GM19193 (cell line): ENCODE results near the gene CCR6.

Experiments used
- POLR2A ChIP-seq: IDR thresholded peaks from 4 replicates; pipeline ENCODE4 v1.6.1; 2011; ENCODE audit not compliant: insufficient read depth, insufficient read length; ENCODE audit errors: extremely low read depth

CCR6 gene

DNA sequence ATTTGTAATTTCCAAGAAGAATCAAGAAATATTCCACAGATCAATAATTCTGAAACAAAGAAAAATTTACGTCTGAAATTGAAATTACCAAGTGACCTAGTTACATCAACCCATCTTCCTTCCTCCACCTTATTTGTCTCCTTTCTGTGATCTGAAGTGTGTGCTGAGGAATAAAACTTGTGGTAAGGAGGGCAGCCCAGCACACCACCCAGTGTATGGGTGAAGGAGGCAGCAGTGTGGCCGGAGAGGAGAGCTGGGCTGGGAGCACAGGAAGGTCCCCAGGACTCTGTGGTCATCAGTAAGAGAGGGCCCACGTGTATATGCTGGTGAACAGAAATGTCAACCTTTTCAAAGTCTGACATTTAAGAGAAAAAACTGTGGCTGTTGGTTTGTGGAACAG is 11.3 kb upstream of the CCR6 start:
- no peak for TF ChIP-seq POLR2A

DNA sequence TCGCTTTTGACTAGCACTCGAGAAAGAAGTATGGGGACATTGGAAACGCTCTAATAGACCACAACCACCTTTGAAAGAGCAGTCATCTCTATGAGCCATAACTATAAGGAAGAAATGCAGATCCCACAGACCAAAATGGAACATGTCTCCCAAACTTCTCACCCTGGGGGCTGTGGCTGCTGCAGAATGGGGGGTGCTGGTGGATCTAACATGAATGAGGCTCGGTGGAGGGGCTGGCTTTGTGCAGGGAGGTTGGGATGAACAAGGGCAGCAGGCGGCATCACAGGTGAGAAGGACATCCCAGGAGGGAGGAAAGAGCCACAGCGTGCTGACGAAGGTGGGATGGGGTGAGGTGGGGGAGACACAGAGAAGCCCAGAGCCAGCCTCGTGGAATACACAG is 10.5 kb upstream of the CCR6 start:
- TF ChIP-seq POLR2A, result no peak

DNA sequence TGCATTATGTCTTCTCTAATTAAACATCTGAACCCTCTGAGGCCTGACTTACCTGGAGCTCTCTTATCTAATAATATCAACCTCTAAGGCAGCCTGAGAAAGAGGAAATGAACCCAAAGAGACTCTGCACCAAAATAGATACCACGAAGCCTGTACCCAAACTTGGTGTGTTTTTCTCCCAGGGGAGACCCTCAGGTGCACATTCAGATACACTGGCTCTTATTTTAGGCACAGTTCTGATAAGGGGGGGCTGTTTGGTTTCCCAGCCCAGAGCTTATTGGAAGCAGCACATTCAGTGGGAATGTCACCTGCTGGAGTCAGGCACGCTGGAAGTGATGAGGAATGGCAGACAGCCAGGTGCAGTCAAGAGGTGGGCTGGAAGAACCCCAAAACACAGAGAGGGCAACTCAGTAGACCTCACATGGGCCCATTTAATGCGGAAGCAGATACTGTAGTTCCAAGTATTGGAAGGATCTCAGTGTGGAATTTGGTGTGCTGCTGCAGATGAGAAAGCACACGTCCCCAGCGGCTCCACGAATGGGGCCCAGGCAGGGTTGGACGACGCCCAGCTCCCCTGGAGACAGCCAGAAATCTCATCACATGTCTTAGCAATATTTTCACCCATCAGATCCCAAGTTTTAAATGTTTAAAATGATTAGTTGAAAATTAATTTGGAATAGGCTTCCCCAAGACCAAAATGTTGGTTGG is 9.7 kb upstream of the CCR6 start:
- TF ChIP-seq POLR2A, result no peak

DNA sequence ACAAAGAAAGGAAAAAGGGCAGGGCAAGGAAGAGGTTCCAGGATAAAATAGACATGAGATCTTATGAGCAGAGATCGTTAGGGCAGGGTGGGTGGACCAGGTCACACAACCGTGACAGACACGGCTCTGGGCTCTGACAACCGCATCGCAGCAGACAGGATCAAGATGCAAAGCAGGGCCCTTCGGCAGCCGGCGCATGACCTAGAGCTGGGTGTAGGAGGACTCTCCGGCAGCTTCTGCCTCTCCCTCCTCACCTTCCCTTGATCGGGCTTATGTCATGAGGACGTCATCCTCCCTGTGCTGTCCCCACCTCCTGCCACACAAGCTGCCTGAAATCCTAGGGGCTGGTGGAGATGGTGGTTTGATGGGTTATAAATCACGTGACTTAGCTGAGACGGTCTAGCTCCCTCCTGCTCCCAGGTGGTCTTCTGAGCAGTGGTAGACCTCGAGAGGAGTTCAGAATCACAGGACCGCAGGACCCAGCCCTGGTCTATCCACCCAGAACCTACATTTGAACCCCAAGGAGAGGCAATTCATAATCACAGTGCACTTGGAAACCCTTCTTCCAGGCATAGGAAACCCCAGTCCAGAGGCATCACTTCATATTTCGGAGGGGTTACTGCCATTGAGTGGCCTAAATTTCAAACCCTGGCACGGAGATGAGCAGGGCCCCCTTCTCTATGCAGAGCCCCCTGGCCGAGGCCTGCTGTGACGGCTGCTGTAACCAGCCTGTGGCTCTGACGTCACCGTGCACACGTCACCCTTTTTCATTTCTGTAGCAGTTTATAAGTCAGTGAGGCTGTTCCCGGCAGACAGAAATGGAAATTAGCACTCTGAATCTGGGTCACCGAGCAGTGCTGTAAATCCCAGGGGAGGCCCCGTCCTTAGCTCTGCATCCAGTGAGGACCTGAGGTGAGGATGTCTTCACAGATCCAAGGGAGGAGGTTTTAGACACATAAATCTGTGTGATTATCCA is 8.7 kb upstream of the CCR6 start:
- peak; percentile 70 for TF ChIP-seq POLR2A

DNA sequence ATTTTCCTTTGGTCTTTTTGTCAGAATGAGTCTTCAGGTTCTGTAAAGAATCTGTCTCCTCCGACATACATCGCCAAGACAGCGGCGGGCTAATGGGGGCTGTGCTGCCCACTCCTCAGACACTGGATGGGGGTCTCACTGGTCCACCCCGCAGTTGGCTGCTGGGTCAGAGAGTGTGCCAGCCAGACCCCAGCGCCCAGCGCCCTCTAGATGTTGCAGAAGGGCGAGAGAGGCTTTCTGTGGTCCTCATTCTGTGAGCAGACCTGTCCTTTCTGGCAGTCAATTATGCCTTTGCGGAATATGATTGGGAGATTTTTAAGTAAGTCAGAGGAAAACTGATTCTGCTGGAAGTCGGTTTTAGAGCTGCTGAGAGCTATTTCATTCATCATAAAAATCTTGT is 7.8 kb upstream of the CCR6 start:
- no peak for TF ChIP-seq POLR2A

DNA sequence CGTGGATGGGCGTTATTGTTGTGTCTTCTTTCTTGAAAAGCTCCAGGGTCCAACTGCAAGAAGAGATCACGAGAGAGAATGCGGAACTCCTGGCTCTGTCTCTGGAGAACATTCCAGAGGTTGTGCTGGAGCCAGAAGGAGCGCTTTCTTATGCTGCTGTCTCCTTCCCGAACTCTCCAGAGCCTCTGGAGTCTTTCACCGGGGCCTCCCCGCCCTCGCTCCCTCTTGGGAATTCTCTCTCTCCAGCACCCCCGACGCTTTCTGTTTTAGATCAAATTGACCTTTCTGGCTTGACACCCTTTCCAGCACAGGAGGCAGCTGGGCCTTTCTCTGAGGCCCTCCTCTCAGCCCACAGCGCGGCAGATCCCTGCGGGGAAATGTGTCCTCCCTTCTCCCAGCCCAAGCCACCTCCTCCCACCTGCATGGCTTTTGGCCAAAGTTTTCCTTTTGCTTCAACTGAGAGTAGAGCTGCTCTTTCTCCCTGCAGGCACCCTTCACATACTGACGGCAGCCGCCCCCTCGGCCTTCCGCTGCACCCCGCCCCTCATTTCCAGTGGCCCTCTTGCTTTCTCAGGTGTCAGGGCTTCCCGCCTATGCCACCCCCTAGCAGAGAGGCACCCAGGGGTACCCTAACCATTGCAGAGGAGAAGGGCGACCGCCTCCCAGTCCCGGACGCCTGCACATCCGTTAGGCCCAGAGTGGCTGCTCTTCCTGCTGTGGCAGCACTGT is 6.6 kb upstream of the CCR6 start:
- TF ChIP-seq POLR2A, result no peak

DNA sequence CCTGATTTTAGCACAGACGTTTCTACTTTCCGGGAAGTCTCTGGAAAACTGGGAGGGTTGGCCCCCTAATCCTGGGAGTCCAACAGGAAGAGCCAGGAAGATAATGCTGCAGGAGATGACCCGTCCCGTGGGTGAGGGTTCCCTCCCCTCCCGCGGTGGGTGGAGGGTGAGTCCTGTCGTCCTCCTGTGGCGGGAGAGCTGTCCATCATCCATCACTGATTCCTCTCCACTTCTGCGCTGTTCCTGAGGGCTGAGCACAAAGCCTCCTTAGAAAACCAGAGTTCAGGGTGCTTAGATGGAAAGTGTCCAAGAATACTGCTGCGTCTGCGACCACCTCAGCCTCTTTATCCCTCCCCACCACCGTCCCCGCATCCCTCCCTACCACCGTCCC is 6.1 kb upstream of the CCR6 start:
- TF ChIP-seq POLR2A, result no peak

DNA sequence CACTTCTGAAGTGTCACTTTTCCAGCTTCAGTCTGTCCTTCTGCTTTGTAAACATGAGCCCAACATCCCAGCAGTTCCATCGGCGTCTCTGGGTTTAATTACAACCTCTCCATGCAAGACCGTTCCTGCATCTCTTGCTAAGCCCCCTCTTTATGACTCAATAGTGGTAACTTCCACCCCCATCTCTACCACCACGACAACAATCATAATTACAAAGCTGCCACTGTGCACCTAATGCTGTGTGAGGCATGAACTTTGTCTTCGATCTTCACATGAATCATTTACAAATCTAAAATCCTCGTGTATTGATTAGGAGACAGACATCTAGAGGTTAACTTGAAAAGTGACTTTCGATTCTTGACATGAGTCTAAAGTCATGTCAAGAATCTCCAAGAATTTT is 4.9 kb upstream of the CCR6 start:
- TF ChIP-seq POLR2A, result no peak

DNA sequence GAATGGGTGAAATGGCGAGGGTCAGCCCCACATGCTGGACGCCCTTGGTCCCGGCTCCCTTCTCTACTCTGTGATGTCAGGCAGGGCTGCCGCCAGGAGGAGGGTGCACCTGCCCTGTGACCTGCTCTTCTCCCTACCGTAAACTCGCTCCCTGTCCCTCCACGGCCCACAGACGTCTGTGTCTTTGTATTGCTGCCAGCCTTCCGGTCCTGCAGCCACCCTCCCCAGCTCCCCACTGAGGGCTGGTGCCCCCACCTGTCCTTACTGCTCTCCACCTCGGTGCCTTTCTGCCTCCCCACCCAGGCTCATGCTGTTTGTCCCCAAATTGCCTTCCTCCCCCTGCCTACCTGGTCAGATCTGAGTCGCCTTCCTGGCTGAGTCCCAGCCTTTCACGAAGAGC is 4.1 kb upstream of the CCR6 start:
- no peak for TF ChIP-seq POLR2A

DNA sequence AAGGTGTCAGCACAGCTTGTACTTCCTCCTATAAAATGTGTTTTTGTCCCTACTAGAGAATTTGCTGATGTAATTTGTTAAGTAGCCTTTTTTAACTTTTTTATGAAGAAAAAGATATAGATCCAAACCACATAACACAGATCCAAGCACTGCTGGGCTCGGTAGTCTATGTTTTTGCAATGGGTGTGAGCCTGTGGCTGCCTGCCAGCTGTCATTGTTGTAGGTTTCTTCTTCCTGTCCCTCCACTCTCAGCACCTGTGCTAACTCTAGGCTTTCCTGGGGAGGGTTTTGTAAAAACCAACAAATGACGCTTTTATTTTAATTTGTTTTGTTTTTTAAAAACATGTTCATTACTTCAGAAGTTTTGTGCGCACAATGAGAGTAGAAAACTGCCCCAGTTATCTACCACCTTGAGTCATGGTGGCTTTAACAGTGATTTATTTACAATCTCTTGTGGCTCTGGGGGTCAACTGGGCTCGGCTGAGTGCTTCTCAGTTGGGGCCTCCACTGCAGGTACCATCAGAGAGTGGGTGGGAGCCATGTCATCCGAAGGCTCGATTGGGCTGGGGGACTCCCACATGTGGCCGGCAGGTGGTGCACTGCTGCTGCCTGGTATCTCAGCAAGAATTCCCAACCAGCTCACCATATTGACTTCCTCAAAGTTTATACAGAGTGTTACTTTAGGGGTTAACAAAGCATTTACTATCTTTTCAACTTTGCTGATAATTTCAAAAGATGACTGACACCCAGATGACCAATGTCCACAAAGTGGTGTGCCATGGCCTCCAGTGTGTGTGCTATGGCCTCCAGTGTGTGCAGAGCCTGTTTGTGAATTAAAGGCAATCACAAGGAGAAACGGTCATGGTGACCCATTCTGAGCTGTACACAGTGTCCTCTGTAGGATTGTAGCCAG is 3.0 kb upstream of the CCR6 start:
- TF ChIP-seq POLR2A, result no peak

DNA sequence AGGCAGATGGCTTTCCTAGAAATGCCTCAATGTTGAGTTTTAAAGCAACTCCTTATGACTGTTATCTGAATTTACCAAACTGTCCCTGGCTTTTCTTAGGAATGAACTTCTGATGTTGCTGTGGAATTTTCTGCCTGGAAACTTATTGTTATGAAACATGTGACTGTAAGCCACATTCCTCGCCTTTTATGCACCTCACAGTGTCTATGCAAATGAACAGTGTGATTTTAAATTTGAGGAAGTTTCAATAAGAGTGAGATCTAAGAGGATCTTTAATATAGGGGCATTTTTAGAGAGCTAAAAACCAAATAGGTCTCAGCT is 2.4 kb upstream of the CCR6 start:
- no peak for TF ChIP-seq POLR2A

DNA sequence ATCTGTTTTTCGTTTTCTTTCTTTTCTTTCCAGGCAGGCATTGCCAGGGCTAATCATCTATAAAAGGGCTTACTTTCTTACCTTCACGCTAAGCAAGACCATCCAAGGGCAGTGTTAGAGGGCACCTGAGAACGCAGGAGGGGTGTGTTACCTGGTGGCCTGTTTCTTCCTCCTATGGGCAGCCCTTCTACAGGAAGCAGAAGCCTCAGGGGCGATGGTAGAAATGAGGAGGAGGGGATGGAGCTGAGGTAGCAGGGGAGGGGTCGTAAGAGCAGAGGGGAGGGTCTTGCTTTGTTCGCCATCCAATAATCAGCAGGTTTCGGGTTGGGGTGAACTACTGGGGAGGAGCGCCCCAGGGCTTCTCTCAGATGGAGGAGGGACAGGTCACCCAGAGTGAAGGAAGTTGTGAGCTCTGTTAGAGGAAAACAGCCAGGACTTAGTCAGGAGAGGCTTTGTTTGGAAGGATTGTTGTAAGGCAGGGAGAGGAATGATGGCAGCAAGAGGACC is 1.5 kb upstream of the CCR6 start:
- no peak for TF ChIP-seq POLR2A

DNA sequence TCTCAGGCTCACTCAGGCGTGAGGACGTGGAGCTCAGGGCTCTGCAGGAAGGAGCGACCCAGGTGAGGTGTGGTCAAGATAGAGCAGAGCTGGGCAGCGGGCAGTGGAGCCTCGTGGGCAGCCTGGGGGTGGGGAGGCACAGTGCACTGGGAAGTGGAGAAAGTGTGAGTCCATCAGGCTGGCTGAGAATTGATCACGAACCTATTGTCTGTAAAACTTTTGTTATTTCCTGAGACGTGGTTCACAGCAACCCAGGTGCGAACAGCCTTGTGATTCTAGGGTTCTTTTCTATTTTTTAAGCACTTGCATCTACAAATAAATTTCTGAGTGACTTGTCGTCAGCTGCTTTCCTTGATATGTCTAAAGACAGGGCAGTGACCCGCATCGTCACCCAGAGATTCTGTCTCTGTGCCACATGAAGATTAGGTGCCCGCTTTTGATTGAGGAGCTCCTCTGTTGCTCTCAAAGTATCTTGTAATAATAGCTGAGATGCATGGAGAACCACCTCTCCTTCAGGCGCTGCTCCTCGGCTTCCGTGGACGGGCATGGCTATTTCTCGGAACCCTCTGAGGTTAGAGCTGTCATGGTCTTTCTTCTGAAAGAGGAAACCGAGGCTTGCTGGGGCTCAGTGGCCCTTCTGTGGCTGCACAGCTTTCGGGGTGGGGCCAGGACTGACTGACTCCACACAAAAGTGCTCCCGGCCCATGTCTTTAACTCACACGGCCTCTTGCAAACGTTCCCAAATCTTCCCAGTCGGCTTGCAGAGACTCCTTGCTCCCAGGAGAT is 662 bp upstream of the CCR6 start:
- TF ChIP-seq POLR2A, result no peak

DNA sequence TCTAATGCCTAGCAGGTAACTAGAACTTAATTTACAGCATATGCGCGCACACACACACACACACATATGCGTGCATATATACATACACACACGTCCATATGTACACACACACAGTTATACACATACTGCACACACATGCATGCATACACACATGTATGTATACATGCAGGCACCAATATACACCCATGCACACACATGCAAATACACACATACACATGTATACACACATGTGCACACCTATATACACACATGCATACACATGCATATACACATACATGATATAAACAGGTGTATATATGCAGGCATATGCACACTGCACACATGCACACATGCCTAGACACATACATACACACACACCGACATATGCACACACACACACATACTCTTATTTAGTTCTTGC is 1.9 kb downstream of the CCR6 start:
- no peak for TF ChIP-seq POLR2A
